Measurements from ENCODE around the gene DMD.

The DMD gene

DNA sequence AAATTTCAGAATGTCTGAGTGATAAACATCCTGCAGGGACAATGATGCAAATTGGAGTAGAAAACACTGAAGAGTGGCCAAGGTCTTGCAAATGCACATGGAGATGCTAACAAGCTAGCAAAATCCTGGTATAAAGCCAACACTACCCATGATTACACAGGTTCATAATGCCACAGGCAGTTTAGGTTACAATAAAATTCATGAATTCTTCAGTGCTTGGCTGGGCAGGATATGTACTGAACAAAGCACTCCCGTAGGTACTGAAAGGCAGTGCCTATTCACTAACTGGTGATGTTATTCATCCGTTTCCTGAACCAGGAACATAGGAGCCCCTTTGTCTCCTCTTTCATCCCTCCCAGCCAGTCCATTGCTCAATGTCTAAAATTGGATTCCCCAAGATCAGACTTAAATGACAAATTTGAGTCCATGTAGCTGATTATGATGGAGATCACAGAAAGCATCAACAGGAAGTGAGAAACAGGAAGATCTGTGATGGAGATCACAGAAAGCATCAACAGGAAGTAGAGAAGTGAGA, 244.5 kb downstream of the DMD start:
- TF ChIP-seq, protein P1, sequence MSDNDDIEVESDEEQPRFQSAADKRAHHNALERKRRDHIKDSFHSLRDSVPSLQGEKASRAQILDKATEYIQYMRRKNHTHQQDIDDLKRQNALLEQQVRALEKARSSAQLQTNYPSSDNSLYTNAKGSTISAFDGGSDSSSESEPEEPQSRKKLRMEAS (IDR thresholded peaks at IDR 0.05; ENCODE audit: low read depth, low read length): no peak
- TF ChIP-seq, protein P2, sequence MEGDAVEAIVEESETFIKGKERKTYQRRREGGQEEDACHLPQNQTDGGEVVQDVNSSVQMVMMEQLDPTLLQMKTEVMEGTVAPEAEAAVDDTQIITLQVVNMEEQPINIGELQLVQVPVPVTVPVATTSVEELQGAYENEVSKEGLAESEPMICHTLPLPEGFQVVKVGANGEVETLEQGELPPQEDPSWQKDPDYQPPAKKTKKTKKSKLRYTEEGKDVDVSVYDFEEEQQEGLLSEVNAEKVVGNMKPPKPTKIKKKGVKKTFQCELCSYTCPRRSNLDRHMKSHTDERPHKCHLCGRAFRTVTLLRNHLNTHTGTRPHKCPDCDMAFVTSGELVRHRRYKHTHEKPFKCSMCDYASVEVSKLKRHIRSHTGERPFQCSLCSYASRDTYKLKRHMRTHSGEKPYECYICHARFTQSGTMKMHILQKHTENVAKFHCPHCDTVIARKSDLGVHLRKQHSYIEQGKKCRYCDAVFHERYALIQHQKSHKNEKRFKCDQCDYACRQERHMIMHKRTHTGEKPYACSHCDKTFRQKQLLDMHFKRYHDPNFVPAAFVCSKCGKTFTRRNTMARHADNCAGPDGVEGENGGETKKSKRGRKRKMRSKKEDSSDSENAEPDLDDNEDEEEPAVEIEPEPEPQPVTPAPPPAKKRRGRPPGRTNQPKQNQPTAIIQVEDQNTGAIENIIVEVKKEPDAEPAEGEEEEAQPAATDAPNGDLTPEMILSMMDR (IDR thresholded peaks at IDR 0.05; ENCODE audit: low read depth, low read length): no peak
- TF ChIP-seq MYC (IDR thresholded peaks at IDR 0.05; ENCODE audit: low read depth, low read length) (no peak), POLR2A (IDR thresholded peaks at IDR 0.05; ENCODE audit: extremely low read depth, insufficient read length) (no peak)
- no peak overlapping the region for H3K4me3 ChIP-seq (ENCODE audit: low read depth, low read length)
- DNase-seq (ENCODE audit: low read depth): no peak

DNA sequence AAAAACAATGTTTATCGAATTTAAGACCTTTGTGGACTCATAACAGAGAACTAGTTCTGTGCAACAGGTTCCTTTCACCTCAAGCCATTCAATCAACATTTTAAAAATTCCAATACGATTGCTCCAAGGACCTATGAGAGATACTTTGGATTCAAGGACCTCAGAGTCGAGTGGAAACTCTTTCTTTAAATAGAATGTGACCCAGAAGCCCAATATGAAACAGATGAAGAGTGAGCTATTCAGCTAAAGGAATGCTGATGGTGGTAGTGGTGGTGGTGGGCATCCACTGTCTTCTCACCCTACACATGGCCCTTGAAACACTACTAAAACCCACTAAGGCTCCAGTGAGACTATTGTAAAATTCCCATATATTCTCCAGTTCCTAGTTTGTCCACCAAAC, 257.2 kb downstream of the DMD start:
- H3K4me3 ChIP-seq (ENCODE audit: low read depth, low read length): no peak overlapping the region
- DNase-seq (ENCODE audit: low read depth): no peak
- TF ChIP-seq, protein P2 (IDR thresholded peaks at IDR 0.05; ENCODE audit: low read depth, low read length): no peak
- TF ChIP-seq POLR2A (IDR thresholded peaks at IDR 0.05; ENCODE audit: extremely low read depth, insufficient read length) (no peak), MYC (IDR thresholded peaks at IDR 0.05; ENCODE audit: low read depth, low read length) (no peak)
- TF ChIP-seq, protein P1 (IDR thresholded peaks at IDR 0.05; ENCODE audit: low read depth, low read length): no peak

DNA sequence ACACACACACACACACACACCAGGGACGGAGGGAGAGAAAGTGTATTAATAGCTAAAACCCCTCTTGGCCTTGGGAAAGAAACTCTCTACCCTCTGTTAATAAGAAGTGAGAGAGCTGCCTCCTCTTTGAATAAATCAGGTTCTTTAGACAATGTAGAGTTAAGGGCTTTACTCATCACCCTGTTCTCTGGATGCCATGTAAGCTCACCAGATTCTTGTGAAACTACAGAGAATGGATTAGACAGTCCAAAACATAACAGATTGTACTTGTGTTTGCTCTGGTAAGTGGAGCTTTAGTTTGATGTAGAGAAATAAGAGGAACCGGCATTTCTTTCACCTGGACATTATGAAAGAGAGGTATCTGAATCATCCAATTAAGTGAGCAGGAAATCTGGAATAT, 263.2 kb downstream of the DMD start:
- TF ChIP-seq, protein P1 (IDR thresholded peaks at IDR 0.05; ENCODE audit: low read depth, low read length): no peak
- TF ChIP-seq, protein P2 (IDR thresholded peaks at IDR 0.05; ENCODE audit: low read depth, low read length): no peak
- TF ChIP-seq MYC (IDR thresholded peaks at IDR 0.05; ENCODE audit: low read depth, low read length) (no peak), POLR2A (IDR thresholded peaks at IDR 0.05; ENCODE audit: extremely low read depth, insufficient read length) (no peak)
- no peak for DNase-seq (ENCODE audit: low read depth)
- no peak overlapping the region for H3K4me3 ChIP-seq (ENCODE audit: low read depth, low read length)

DNA sequence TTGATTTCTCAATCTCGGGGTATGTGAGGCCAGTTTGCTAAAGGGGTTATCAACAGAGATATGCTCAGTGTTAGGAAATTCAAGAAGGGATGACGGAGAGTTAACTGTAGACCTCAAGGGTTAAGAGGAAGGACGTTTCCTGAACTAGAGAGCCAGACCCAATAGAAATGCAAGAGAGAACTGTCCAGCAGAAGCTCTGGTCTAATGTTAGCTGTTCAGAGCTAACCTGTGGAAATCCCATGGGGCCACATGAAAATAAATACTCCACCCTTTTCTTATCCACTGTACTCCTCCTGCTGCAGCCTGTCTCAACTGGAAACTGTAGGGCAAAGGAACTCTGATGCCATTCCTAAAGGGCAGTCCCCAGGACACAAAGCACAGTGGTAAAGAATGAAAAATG, 274.3 kb downstream of the DMD start:
- no peak for DNase-seq (ENCODE audit: low read depth)
- H3K4me3 ChIP-seq (ENCODE audit: low read depth, low read length): no peak overlapping the region
- TF ChIP-seq POLR2A (IDR thresholded peaks at IDR 0.05; ENCODE audit: extremely low read depth, insufficient read length) (no peak), MYC (IDR thresholded peaks at IDR 0.05; ENCODE audit: low read depth, low read length) (no peak)
- TF ChIP-seq, protein P1 (IDR thresholded peaks at IDR 0.05; ENCODE audit: low read depth, low read length): no peak
- TF ChIP-seq, protein P2 (IDR thresholded peaks at IDR 0.05; ENCODE audit: low read depth, low read length): no peak

DNA sequence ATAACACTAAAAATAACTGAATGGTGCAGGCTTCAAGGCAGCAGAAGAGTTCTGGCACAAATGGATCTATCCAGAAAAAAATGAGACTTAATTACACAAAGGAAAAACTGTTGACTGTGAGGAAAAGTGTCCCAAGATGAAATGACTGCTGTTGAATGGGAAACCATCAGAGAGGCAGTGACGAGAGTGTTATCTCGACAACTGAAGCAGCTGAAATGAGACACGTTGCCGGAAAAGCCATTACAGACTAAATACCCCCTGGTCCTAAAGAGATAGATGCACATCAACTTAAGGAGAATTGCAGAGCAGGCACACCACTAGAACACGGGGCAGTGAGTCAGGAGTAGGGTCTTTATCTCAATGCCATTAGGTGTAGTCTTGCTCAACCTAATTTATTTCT, 277.8 kb downstream of the DMD start:
- H3K4me3 ChIP-seq (ENCODE audit: low read depth, low read length): no peak overlapping the region
- no peak for DNase-seq (ENCODE audit: low read depth)
- TF ChIP-seq POLR2A (IDR thresholded peaks at IDR 0.05; ENCODE audit: extremely low read depth, insufficient read length): no peak

DNA sequence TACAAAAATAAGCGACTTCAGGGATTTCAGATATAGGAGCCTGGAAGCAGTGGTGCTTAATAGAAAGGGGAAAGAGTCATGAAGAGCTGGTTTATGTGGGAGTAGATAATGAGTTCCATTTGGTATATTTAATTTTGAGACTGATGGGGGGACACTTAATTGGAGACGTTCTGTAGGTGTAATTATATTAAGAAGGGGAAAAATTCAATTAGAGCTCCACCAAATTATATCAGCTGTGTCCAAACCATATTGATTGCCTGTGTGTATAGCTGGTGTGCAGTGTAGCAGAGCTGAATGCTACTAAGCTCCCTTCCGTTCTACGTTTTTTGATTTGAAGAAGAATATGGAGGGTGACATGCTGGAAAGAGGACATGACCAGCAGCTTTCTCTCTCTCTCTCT, 282.3 kb downstream of the DMD start:
- TF ChIP-seq POLR2A (IDR thresholded peaks at IDR 0.05; ENCODE audit: extremely low read depth, insufficient read length): no peak
- no peak overlapping the region for H3K4me3 ChIP-seq (ENCODE audit: low read depth, low read length)
- no peak for DNase-seq (ENCODE audit: low read depth)

DNA sequence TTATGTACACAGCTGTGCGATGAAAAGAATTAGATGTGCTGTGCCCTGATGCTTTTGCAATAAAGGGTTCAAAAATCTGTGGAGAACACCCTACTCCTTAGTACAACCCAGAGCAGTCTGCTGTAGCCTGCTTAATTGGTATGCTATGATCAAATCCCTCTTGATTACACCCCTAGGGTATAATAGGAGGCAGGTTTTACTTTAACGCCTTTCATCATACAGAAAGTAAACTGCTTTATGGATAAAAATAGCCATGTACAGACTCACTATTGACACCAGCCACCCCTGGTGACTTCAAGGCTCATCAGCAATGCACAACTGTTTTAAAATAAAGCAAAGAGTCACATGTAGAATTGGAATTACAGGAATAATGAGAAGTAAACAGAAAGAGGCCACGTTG, 315.3 kb downstream of the DMD start:
- H3K4me3 ChIP-seq (ENCODE audit: low read depth, low read length): no peak overlapping the region
- no peak for DNase-seq (ENCODE audit: low read depth)

More for the DNA sequence above, 315.3 kb downstream of the DMD start:
- TF ChIP-seq, protein P1 (IDR thresholded peaks at IDR 0.05; ENCODE audit: low read depth, low read length): no peak
- TF ChIP-seq, protein P2 (IDR thresholded peaks at IDR 0.05; ENCODE audit: low read depth, low read length): no peak

Measured in NB4 (cell line).